Stimulated activated naive B cell treated with anti-CD40 and anti-IgM and Interleukin-4, amounts not matched to agents 10 μg/mL and 1 μg/mL and 100 μg/mL, for 72 hours (primary cell): Measurements from ENCODE around the gene TMC7.
"Not testable (repeated sequence)": the region's sequence is repeated elsewhere in the genome, so short reads cannot be mapped to it uniquely, and the experiment has no call there.

Source experiments
- ATAC-seq, 2 donors: fragments of 150-1000 bp; cut with Tn5 transposase; replicated peaks; 2 replicates each; pipeline ENCODE4 v1.10.0; 2021; ENCODE audit warnings: moderate library complexity in 1 of 2
- DNase-seq: peaks from one replicate; pipeline ENCODE4 v3.0.0; 2021
- H3K27ac Mint-ChIP-seq: one replicate; pipeline ENCODE4 v1.8.0; 2022; ENCODE audit warnings: mild to moderate bottlenecking, mixed read lengths
- H3K27me3 Mint-ChIP-seq, 2 donors: one replicate each; pipeline ENCODE4 v1.8.0; 2022; ENCODE audit warnings: mixed read lengths in 2 of 2
- H3K36me3 Mint-ChIP-seq, 2 donors: one replicate each; pipeline ENCODE4 v1.8.0; 2022; ENCODE audit warnings: mixed read lengths in 2 of 2, mild to moderate bottlenecking in 1 of 2
- H3K4me1 Mint-ChIP-seq, 2 donors: one replicate each; pipeline ENCODE4 v1.8.0; 2022; ENCODE audit warnings: mixed read lengths in 2 of 2, mild to moderate bottlenecking in 1 of 2
- H3K4me3 Mint-ChIP-seq, 2 donors: one replicate each; pipeline ENCODE4 v1.8.0; 2022; ENCODE audit warnings: mild to moderate bottlenecking in 2 of 2, mixed read lengths in 2 of 2, moderate library complexity in 1 of 2
- H3K9me3 Mint-ChIP-seq, 2 donors: one replicate each; pipeline ENCODE4 v1.8.0; 2022; ENCODE audit warnings: mixed read lengths in 2 of 2, mild to moderate bottlenecking in 1 of 2

The TMC7 gene

GRCh38 chr16:18958621-18959029, 25.1 kb upstream of the TMC7 start:
- Mint-ChIP-seq H3K4me1 (peaks cover 2 to 7% of the 10 kb centered on the region in 2 donors), H3K27ac (no peak overlapping the region), H3K27me3 (peaks cover 6 to 12% of the 10 kb centered on the region in 2 donors), H3K36me3 (no peaks in the 10 kb centered on the region), H3K9me3 (no peaks in the 10 kb centered on the region), H3K4me3 (no peak overlapping the region)
- ATAC-seq, result no peak
- DNase-seq, result no peak

- H3K36me3 Mint-ChIP-seq, result no peaks in the 10 kb centered on the region
- ATAC-seq, result no peak
- H3K9me3 Mint-ChIP-seq, result no peaks in the 10 kb centered on the region
- H3K27me3 Mint-ChIP-seq, result peaks cover 6 to 12% of the 10 kb centered on the region in 2 donors
- no peak overlapping the region for H3K27ac Mint-ChIP-seq
- no peak for DNase-seq
- H3K4me3 Mint-ChIP-seq, result no peak overlapping the region
- peaks cover 2 to 7% of the 10 kb centered on the region in 2 donors for H3K4me1 Mint-ChIP-seq
These were observed 24.7 kb upstream of the TMC7 start for GRCh38 chr16:18959031-18959505.

GRCh38 chr16:18965555-18965954, 18.2 kb upstream of the TMC7 start:
- DNase-seq (no peak), ATAC-seq (no peak)
- H3K9me3 Mint-ChIP-seq, result no peaks in the 10 kb centered on the region
- H3K4me1 Mint-ChIP-seq, result peaks cover 4 to 8% of the 10 kb centered on the region in 2 donors
- peaks cover 0 to 6% of the 10 kb centered on the region in 2 donors for H3K27me3 Mint-ChIP-seq
- H3K36me3 Mint-ChIP-seq, result no peaks in the 10 kb centered on the region
- H3K4me3 Mint-ChIP-seq, result no peak overlapping the region
- H3K27ac Mint-ChIP-seq, result no peak overlapping the region

- Mint-ChIP-seq H3K9me3 (no peaks in the 10 kb centered on the region), H3K27me3 (peaks cover 0 to 6% of the 10 kb centered on the region in 2 donors), H3K36me3 (no peaks in the 10 kb centered on the region), H3K4me3 (no peak overlapping the region), H3K4me1 (peaks cover 4 to 8% of the 10 kb centered on the region in 2 donors), H3K27ac (no peak overlapping the region)
- ATAC-seq, result no peak
- no peak for DNase-seq
These were observed 16.9 kb upstream of the TMC7 start for GRCh38 chr16:18966791-18967190.

- no peaks in the 10 kb centered on the region for H3K36me3 Mint-ChIP-seq
- H3K4me1 Mint-ChIP-seq, result peaks cover 4 to 8% of the 10 kb centered on the region in 2 donors
- H3K27ac Mint-ChIP-seq, result no peak overlapping the region
These were observed 14.5 kb upstream of the TMC7 start for GRCh38 chr16:18969050-18969854.

GRCh38 chr16:18969855-18970240, 13.9 kb upstream of the TMC7 start:
- DNase-seq (no peak), ATAC-seq (no peak)
- no peak overlapping the region for H3K27ac Mint-ChIP-seq
- H3K27me3 Mint-ChIP-seq, result no peaks in the 10 kb centered on the region
- H3K9me3 Mint-ChIP-seq, result no peaks in the 10 kb centered on the region
- no peaks in the 10 kb centered on the region for H3K36me3 Mint-ChIP-seq
- no peak overlapping the region for H3K4me3 Mint-ChIP-seq
- H3K4me1 Mint-ChIP-seq, result peaks cover 4 to 8% of the 10 kb centered on the region in 2 donors

More at GRCh38 chr16:18969050-18969854, 14.5 kb upstream of the TMC7 start:
- Mint-ChIP-seq H3K4me3 (peak overlapping the region; percentile 60 to 65), H3K27me3 (no peaks in the 10 kb centered on the region), H3K9me3 (no peaks in the 10 kb centered on the region)
- DNase-seq, result peak; percentile 59
- ATAC-seq, result peak; percentile 77 to 85

- Mint-ChIP-seq H3K27me3 (peaks cover 25 to 35% of the 10 kb centered on the region in 2 donors), H3K4me1 (no peaks in the 10 kb centered on the region), H3K36me3 (no peaks in the 10 kb centered on the region), H3K27ac (no peak overlapping the region), H3K9me3 (no peaks in the 10 kb centered on the region), H3K4me3 (no peak overlapping the region)
- ATAC-seq (no peak), DNase-seq (no peak)
These were observed 8.6 kb upstream of the TMC7 start for GRCh38 chr16:18975109-18975508.

- H3K36me3 Mint-ChIP-seq, result no peaks in the 10 kb centered on the region
- DNase-seq (no peak), ATAC-seq (no peak)
- H3K4me3 Mint-ChIP-seq, result no peak overlapping the region
- peaks cover 42 to 63% of the 10 kb centered on the region in 2 donors for H3K27me3 Mint-ChIP-seq
- H3K4me1 Mint-ChIP-seq, result peaks cover 0 to 4% of the 10 kb centered on the region in 2 donors
- H3K9me3 Mint-ChIP-seq, result no peaks in the 10 kb centered on the region
- H3K27ac Mint-ChIP-seq, result peak overlapping the region; percentile 4
These were observed 3.8 kb upstream of the TMC7 start for GRCh38 chr16:18979936-18980335.

GRCh38 chr16:18984435-18985005, 786 bp downstream of the TMC7 start:
- no peaks in the 10 kb centered on the region for H3K9me3 Mint-ChIP-seq
- H3K4me1 Mint-ChIP-seq, result peaks cover 0 to 4% of the 10 kb centered on the region in 2 donors
- no peaks in the 10 kb centered on the region for H3K36me3 Mint-ChIP-seq
- DNase-seq (no peak), ATAC-seq (no peak)
- no peak overlapping the region for H3K4me3 Mint-ChIP-seq
- peaks cover 27 to 35% of the 10 kb centered on the region in 2 donors for H3K27me3 Mint-ChIP-seq
- H3K27ac Mint-ChIP-seq, result no peak overlapping the region

GRCh38 chr16:18985256-18985655, 1.5 kb downstream of the TMC7 start:
- not testable (repeated sequence) for DNase-seq, H3K27ac Mint-ChIP-seq, ATAC-seq, H3K9me3 Mint-ChIP-seq, H3K4me1 Mint-ChIP-seq, H3K36me3 Mint-ChIP-seq, H3K4me3 Mint-ChIP-seq
- H3K27me3 Mint-ChIP-seq, result peaks cover 20 to 27% of the 10 kb centered on the region in 2 donors

- not testable (repeated sequence) for H3K9me3 Mint-ChIP-seq, ATAC-seq, H3K27me3 Mint-ChIP-seq
These were observed 8.0 kb downstream of the TMC7 start for GRCh38 chr16:18991731-18992130.

GRCh38 chr16:18993531-18993930, 9.8 kb downstream of the TMC7 start:
- ATAC-seq, DNase-seq, H3K27me3 Mint-ChIP-seq, H3K36me3 Mint-ChIP-seq, H3K27ac Mint-ChIP-seq, H3K4me3 Mint-ChIP-seq, H3K4me1 Mint-ChIP-seq, H3K9me3 Mint-ChIP-seq: not testable (repeated sequence)

More at GRCh38 chr16:18991731-18992130, 8.0 kb downstream of the TMC7 start:
- H3K4me3 Mint-ChIP-seq, H3K4me1 Mint-ChIP-seq, DNase-seq, H3K36me3 Mint-ChIP-seq, H3K27ac Mint-ChIP-seq: not testable (repeated sequence)

GRCh38 chr16:18994181-18994580, 10.4 kb downstream of the TMC7 start:
- not testable (repeated sequence) for H3K27ac Mint-ChIP-seq, H3K4me1 Mint-ChIP-seq, DNase-seq, H3K36me3 Mint-ChIP-seq, H3K9me3 Mint-ChIP-seq, H3K27me3 Mint-ChIP-seq, H3K4me3 Mint-ChIP-seq, ATAC-seq

GRCh38 chr16:18995406-18995805, 11.7 kb downstream of the TMC7 start:
- not testable (repeated sequence) for H3K4me3 Mint-ChIP-seq, ATAC-seq, H3K36me3 Mint-ChIP-seq, DNase-seq, H3K9me3 Mint-ChIP-seq, H3K27ac Mint-ChIP-seq, H3K4me1 Mint-ChIP-seq
- H3K27me3 Mint-ChIP-seq, result peaks cover 13% of the 10 kb centered on the region in 2 donors

- DNase-seq, ATAC-seq, H3K27ac Mint-ChIP-seq, H3K4me1 Mint-ChIP-seq, H3K4me3 Mint-ChIP-seq, H3K9me3 Mint-ChIP-seq, H3K36me3 Mint-ChIP-seq: not testable (repeated sequence)
- H3K27me3 Mint-ChIP-seq, result peaks cover 13% of the 10 kb centered on the region in 2 donors
These were observed 12.8 kb downstream of the TMC7 start for GRCh38 chr16:18996536-18996935.
